ENCODE data around the gene SLC22A8. TPM values are rescaled to one million over a fixed set of nuclear protein-coding genes. Genes with fewer than 3 reads are reported as not detected.
"Not testable (repeated sequence)": the region's sequence is repeated elsewhere in the genome, so short reads cannot be mapped to it uniquely, and the experiment has no call there.

Gene SLC22A8
- total RNA-seq, 1 donor from 2014 or later = not detected

DNA sequence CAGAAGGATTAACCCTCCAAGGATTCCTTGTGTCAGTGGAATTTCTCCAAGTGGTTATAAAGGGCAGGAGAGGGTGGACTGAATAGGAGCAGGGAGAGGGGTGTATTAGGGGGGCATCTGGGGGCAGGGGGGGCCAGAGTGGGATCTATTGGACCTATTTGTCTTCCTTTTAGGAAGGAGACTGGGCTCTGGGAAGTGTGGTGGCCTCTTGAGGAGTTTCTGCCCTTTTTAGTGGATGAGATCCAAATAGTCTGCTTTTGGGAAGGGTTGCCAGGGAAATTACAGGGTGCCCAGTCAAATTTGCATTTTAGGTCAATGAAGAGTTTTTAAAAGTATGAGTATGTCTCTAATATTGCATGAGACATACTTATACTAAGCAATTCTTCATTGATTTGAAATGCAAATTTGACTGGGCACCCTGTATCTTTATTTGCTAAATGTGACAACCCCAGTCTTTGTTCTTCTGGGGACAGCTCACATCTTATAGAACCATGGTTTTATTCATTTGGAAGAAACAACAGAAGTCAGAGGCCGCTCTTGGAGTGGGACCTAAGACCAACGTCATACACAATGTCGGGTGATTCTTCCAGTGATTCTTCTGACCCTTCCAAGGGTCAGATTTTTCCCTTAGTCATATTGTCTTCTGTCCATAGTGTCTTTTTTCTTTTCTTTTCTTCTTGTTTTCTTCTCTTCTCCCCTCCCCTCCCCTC lies 30.4 kb downstream of the SLC22A8 start:
- DNase-seq = no peak

DNA sequence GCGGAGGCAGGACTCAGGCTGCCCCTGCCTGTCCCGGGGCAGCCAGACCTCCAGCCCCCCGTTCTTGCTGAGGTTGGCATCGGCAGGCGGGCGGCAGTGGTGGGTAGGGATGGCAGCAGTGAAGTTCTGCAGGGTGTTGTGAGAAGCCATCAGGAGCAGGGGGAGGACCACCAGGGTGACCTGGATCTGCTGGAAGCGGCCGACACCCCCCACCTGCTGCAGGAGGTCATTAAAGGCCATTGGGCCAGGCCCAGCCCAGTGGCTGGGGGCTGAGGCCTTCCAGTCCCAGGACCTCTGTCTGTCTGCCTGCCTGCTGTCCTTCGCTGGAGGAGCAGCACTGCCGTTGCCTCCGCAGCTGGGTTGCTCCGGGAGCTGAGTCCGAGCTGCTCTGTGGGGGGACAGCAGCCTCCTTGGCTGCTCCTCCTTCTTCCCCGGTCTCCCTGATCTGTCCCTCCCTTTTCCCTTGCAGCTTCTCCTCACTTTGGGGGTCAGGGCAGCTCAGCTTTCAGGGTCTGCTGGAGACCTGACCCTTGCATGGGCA lies 31.1 kb downstream of the SLC22A8 start, which contains the start of gene SLC22A6:
Gene SLC22A6, minus strand, starts transcription at position 517 of the 541 bp plus-strand sequence. Its CDS starts 277 bp downstream, at position 240.
- no peak for DNase-seq

DNA sequence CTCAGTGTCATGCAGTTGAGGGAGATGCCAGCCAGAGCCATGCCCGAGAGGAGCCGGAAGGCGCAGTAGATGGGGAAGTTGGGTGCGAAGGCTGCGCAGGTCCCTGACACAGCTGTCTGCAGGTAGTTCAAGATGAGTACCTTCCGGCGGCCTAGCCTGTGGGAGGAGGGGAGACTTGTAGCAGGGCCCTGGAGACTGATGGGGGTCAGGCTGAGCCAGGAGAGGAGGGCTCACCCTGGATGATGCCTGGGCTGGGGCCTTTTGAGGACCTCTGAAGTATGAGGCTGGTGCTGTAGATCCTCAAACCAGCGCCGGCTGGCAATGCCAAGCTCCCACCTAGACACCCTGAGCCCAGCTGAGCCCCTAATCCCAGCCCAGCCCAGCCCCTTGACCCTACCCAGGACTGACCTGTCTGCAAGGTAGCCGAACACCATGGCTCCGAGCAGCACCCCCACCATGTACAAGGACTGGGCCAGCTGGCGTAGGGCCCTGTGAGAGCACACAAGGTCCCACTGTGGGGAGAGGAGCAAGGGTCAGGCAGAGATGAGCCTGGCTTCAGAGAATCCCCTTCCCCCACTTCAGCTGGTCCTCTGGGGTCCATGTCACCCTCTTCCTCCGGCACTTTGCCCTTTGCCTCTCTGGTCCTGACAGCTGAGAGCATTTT lies 32.0 kb downstream of the SLC22A8 start:
- no peak for DNase-seq

DNA sequence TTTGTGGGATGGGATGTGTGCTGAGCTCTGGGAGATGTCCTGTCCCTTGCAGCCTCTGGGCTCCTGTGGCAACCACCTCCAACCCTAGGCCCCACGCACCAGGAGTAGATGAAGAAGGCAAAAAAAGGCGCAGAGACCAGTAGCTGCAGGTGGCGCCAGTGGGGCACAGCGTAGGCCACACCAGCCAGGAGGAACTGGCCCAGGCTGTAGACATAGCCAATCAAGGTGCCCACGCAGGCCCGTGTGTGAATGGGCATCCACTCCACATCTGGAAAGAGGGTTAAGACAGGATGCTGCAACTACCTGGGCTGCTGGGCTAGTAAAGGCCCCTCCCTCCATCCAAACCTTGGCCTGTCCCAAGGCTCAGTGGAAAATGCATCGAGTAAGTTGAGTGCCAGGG lies 33.9 kb downstream of the SLC22A8 start:
- DNase-seq = no peak

DNA sequence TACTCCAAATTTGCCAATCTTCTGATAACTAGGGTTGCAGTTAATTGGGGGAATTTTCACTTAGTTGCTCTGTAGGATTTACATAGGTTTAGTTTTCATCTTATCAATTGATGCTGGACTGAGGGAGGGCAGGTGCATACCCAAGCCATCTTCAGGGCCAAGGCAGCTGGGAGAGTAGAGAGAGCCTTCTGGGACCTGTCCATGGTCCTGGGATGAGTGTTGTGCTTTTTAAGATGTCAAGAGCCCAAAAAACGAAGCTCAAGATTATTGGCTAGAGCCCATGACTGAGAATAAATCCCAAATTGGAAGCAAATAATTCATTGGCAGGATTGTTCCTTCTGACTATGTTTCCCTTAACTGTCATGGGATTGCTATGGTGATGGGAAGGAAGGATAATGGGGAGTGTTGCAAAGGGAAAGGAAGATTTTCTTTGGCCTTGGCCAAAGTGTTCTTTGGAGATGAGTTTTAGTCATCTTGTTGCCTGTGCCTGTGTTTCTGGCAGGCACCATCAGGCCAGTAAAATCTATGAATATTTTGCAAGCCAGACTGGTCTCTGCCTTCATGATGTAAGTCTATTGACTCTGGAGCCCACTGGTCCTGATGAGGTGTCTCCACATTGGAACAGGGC lies 35.4 kb downstream of the SLC22A8 start:
- peak; percentile 35 for DNase-seq

DNA sequence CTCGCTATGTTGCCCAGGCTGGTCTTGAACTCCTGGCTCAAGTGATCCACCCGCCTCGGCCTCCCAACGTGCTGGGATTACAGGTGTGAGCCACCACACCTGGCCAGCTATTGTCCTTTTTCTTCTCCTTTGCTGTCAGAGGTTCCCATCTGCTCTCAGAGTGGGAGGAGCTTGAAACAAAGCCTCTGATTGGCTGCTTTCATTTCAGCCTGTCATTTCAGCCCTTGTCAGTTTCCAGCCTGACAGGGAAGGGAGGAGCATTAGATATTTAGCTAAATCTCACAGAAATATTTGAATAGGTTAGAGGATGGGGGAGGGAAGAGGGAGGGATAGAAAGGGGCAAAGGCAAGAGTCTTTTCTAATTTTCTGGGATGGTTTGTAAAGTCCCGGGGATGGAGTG lies 39.5 kb downstream of the SLC22A8 start:
- no peak for DNase-seq

DNA sequence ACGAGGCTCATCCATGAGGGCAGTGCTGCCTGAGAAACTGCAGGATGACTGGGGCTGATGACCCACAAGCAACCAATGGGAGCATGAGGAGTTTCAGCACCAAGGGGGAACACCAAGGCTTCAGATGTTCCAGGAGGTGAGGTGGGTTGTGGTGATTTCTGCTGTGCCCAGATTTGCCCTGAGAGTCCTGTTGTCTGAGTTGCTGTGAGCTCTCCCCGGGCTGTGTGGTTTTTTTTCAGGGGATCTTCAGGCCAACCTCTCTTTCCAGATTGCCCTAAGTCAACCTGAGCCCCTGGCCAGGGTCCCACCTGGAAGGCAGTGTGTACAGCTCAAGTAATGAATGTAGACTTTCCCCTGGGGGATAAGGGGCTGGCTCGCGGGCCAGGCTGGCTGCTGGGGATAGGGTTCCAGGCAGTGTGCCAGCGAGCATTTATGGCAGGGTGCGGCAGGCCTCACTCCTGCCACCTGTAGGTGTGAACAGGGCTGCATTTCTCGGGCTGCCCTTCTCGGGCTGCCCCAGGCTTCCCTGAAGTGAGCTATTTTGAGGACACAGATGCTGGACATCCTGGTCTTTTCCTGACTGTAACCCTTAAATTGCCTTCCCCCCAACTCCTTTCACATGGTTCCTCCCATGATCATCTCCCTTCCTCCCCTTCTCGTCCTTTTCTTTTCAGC lies 40.7 kb downstream of the SLC22A8 start:
- DNase-seq = peak; percentile 29

DNA sequence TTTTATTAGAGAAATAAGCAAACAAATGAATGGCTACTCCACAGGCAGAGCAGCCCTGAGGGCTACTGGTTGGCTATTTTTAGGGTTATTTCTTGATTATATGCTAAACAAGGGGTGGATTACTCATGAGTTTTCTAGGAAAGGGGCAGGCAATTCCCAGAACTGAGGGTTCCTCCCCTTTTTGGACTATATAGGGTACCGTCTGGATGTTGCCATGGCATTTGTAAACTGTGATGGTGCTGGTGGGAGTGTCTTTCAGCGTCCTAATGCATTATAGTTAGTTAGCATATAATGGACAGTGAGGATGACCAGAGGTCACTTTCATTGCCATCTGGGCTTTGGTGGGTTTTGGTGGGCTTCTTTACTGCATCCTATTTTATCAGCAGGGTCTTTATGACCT lies 50.1 kb downstream of the SLC22A8 start:
- no peak for DNase-seq

DNA sequence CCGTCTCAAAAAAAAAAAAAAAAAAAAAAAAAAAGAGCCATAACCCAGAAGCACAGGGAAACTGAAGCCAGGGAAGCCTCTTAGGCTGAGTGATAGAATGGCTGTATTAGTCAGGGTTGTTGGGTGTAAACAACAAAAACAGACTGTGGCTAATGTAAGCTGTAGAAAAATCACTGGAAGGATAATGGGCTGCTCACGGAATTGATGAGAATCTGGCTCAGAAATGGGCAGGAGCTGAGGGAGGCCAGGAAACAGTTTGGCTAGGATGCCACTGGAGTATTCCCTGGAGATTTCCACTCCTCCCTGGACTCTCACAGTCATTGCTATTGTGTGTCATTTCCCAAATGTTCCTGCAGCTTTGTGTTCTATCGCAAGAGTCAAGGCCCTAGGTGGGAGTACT lies 53.2 kb downstream of the SLC22A8 start:
- DNase-seq = no peak

DNA sequence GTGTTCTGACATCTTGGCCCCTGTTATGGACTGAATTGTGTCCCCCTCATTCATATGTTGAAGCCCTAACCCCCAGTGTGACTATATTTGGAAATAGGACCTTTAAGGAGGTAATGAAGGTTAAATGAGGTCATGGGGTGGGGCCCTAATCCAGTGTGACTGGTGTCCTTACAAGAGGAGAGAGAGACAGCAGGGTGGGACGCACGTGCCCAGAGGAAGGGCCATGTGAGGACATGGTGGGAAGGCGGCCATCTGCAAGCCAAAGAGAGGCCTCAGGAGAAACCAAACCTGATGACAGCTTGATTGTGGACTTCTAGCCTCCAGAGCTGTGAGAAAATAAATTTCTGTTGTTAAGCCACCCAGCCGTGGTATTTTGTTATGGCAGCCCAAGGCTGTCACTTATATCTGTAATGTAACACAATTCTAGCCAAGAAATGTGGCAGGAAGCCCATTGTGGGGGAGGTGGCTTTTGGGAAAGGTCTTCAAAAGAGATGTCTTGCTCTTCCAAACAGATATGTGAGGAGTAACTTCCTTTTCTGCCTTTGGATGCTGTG lies 54.5 kb downstream of the SLC22A8 start:
- DNase-seq = no peak

DNA sequence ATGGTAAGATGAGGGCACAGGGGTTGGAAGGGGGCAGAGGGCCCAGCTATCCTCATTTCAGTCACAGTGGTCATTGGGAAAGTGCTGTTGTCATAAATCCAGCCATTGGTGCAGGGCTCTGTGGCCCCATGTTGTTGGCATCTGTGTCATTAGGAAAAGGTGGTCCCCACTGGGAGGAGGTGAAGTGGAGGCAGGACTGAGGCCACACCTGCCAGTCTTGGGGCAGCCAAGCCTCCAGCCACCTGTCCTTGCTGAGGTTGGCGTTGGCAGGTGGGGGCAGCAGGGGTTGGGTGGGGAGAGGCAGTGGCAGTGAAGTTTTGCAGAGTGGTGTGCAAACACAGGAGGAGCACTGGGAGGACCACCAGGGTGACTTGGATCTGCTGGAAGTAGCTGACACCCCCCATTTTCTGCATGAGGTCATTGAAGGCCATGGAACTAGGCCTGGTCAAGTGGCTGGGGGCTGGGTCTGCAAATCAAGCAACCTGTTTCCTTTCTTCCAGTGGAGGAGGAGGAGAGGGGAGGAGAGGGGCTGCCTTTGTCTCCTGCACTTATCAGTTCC lies 56.1 kb downstream of the SLC22A8 start:
- no peak for DNase-seq

DNA sequence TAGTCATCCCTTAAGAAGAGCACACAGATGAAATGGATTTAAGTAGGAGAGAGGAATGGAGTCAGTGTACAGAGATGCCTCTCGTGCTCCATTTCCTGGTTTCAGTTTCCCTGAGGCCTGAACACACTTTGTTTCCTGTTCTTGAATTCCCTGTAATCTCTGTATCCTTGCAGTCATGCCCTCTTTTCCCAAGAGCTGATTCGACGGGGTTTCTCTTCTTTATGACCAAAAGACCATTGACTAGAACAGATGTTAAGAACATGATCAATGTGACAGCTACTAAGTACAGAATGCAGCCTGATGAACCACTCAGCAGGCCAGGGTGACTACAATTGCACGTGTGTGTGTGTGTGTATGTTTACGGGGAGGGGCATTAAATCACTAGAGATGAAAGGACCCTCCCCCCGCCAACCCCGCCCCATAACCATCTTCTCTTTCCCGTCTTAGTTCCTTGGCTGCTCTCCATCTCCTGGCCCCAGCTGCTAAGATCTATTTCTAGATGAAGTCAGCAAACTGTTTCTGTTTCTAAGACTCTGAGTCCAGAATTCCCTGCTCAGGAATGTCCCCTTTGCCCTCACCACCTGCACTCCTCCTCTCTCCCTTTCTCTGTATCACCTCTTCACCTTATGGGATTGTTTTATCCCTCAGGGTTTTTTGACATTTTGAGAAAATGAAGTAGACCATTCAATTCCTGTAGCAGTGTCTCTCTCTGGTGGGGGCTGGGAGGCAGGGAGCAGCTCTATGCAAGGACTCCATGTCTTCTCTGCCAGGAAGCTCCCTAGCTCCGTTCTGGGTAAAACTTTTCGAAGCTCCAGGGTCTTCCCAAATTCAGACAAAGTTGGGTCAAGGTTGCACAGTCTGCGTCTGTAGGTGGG lies 56.9 kb downstream of the SLC22A8 start:
- peak; percentile 18 for DNase-seq

DNA sequence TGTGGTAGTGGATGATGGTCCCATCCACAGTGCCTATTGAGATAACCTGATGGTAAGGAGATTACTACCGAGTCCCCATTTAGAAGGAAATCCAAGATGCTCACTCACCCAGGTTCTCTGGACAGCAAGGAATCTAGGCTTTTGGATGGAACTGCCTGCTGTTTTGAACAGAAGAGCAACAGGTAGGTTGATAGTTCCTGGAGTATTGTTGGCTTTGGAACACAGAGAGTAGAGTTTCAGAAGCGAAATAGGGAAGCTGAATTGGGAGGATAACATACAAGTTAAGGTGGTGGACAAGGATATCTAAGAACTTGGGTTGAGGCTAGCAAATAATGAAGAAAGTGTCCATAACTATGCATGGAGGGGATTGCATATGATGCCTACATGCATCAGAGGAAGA lies 58.5 kb downstream of the SLC22A8 start:
- no peak for DNase-seq

DNA sequence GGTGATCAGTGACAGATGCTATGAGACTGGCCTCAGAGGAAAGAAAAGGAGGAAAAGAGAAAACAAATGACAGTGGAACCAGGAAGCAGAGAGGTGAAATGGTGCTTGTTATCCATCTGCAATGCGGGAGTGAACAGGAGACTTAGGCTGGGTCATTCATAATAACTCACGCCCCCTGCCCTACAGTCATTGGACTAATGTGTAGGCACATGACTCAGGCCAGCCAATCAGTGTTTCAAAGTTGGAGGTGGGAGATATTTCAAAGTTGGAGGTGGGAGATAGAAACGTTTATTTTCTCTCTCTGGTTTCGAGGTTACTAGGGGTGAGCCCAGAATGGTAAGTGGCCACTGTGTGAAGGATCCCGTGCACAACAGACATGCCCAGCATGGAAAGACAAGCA lies 61.2 kb downstream of the SLC22A8 start:
- no peak for DNase-seq

DNA sequence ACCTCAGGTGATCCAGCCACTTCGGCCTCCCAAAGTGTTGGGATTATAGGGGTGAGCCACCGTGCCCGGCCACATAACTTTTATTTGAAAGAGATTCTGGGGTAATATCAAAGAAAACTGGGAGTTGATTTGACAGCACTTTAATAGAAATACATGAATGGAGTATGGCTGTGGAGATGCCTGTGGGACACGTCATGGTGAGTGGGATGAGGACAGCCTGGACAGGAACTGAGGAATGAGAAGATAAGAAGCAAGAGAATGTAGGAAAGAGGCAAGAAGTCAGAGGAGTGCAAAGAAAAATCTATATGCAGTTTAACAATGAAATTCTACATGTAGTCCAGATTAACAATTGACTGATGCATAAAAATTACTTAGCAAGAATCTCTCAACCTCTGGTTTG lies 61.8 kb downstream of the SLC22A8 start:
- DNase-seq = no peak

DNA sequence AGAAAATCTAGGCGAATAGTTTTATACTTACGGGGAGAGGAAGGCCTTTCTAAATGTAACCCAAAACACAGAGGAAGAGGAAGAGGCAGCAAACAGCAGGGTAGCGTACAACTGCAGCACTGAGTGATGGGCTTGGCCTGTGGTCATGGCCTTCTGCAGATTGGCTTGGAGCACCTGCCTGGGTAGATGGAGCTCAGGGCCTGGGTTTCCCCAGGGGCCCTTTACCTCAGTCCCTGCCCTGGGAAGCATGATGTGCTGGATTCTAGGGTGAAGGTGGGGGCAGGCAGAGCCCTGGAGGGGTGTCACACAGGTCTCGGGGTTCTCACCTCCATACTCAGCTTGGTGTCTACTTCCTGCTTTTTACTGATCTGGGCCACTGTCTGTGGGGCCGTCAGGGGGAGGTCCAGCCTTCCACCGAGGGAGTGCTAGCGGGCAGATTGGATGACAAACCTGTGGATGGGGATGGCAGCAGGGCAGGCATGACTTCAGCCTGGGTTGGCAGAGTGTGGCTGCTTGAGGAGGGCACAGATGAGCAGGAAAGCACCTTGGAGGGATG lies 66.8 kb downstream of the SLC22A8 start:
- no peak for DNase-seq

DNA sequence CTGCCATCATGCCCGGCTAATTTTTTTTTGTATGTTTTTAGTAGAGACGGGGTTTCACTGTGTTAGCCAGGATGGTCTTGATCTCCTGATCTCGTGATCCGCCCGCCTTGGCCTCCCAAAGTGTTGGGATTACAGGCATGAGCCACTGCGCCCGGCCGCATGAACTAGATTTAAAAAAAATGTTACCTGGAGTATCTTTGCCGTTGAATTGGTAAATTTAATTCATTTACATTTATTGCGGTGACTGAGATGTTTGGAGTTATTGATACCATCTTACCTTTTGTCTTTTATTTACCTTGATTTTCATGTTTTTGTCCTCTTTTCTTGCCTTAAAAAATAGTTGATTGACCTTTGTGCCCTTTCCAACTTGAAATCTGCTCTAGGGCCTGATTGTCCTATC lies 70.1 kb downstream of the SLC22A8 start:
- not testable (repeated sequence) for DNase-seq
